Esophagus squamous epithelium (tissue), 5 donors: ENCODE data around the gene CACHD1. TPM values are rescaled to one million over a fixed set of nuclear protein-coding genes. Genes with fewer than 3 reads are reported as not detected.

Experiments
- DNase-seq: peaks from one replicate; lab custom pipeline; 2025; lab: John Stamatoyannopoulos, UW
- H3K27ac ChIP-seq, 4 donors: fragments of 200-600 bp; sonication (generic); one replicate each; pipeline ENCODE4 v1.5.1; 2016 to 2019; ENCODE audit warnings: mild to moderate bottlenecking in 1 of 4
- H3K27me3 ChIP-seq, 4 donors: fragments of 200-600 bp; sonication (generic); 1 replicate in 3 of 4; 2 replicates in 1 of 4; pipeline versions ENCODE4 v1.5.1 to v1.6.0; 2017 to 2021; ENCODE audit warnings: antibody characterized with exemption in 1 of 4
- H3K36me3 ChIP-seq, 3 donors: fragments of 200-600 bp; sonication (generic); one replicate each; pipeline ENCODE4 v1.5.1; 2016 to 2019
- H3K4me1 ChIP-seq, 3 donors: fragments of 200-600 bp; sonication (generic); one replicate each; pipeline ENCODE4 v1.5.1; 2017 to 2019
- H3K4me3 ChIP-seq, 4 donors: fragments of 200-600 bp; sonication (generic); 1 replicate in 3 of 4; 2 replicates in 1 of 4; pipeline ENCODE4 v1.5.1; 2016 to 2019; ENCODE audit warnings: mild to moderate bottlenecking in 2 of 4, moderate library complexity in 1 of 4
- H3K9me3 ChIP-seq, 3 donors: fragments of 200-600 bp; sonication (generic); one replicate each; pipeline ENCODE4 v1.5.1; 2016 to 2019
- POLR2A ChIP-seq, 4 donors: fragments of 450-650 bp; IDR thresholded peaks; one replicate each; pipeline ENCODE4 v1.6.1; 2017; ENCODE audit warnings: antibody characterized with exemption in 4 of 4, mild to moderate bottlenecking in 4 of 4, moderate library complexity in 3 of 4
- WGBS, 2 donors: methylation state at CpG; one replicate each; pipeline ENCODE4 v1.1.5; 2018; 5-methylcytosine and 5-hydroxymethylcytosine counted together
- intact Hi-C: fragments of 100-400 bp; cut with DNase I; formaldehyde crosslinking; loops from one replicate; pipeline ENCODE4 v1.15.0; 2022
- total RNA-seq, 4 donors: library from RNA; depleted of rRNA; stranded (reverse); fragments of >200 nt; gene quantifications; one replicate each; pipeline ENCODE4 v1.1.0, GENCODE V29; 2016
- TF ChIP-seq, protein P1 (sequence below), 6 experiments: fragments of 450-650 bp in 4 of 6; fragments of 200-600 bp in 2 of 6; sonication (generic) in 2 of 6; IDR thresholded peaks; one replicate each; pipeline ENCODE4 v1.5.1; 2016 to 2019; ENCODE audit warnings: antibody characterized with exemption in 6 of 6, mild to moderate bottlenecking in 4 of 6, moderate library complexity in 4 of 6
- donor health status: DM: yes; HTN: yes; CAD: no.

Gene CACHD1
- total RNA-seq, 4 donors from 2014 or later, result 1.9 to 14.5 (median 4.1) TPM

DNA sequence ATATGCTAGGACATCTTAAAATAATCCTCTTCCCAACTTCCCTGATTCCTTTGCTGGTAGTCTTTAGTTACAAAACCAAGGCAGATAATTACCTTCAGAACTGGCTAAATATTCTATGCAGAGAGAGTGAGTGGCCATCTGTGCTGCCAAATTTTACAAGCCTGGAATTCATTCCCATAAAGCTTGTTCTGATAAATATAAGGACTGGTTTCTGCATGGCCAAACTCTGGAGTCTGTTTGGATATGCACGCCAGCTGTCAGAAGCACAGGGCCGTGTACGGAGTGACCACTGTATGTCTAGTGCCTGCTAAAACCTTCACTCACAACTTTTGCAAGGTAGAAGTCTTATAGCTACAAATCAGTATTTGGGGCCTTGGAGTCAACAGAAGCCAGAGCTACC lies 208.4 kb downstream of the CACHD1 start:
- Histone ChIP-seq H3K36me3 (peaks cover 0 to 85% (median 5%) of the 10 kb centered on the region in 3 donors), H3K4me3 (no peak overlapping the region), H3K4me1 (no peaks in the 10 kb centered on the region), H3K27me3 (no peaks in the 10 kb centered on the region), H3K27ac (no peak overlapping the region), H3K9me3 (no peaks in the 10 kb centered on the region)
- no peak for DNase-seq
- intact Hi-C loops, result loop anchor here (10.0 kb wide), 1 partner anchor 214 kb away; no protein-coding TSS in a partner anchor
- TF ChIP-seq, protein P1, sequence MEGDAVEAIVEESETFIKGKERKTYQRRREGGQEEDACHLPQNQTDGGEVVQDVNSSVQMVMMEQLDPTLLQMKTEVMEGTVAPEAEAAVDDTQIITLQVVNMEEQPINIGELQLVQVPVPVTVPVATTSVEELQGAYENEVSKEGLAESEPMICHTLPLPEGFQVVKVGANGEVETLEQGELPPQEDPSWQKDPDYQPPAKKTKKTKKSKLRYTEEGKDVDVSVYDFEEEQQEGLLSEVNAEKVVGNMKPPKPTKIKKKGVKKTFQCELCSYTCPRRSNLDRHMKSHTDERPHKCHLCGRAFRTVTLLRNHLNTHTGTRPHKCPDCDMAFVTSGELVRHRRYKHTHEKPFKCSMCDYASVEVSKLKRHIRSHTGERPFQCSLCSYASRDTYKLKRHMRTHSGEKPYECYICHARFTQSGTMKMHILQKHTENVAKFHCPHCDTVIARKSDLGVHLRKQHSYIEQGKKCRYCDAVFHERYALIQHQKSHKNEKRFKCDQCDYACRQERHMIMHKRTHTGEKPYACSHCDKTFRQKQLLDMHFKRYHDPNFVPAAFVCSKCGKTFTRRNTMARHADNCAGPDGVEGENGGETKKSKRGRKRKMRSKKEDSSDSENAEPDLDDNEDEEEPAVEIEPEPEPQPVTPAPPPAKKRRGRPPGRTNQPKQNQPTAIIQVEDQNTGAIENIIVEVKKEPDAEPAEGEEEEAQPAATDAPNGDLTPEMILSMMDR (IDR thresholded peaks at IDR 0.05), result no peak
- TF ChIP-seq POLR2A (IDR thresholded peaks at IDR 0.05), result no peak
- 88 to 94% methylated on average over 3 of the region's 3 CpGs for WGBS, 2 donors

DNA sequence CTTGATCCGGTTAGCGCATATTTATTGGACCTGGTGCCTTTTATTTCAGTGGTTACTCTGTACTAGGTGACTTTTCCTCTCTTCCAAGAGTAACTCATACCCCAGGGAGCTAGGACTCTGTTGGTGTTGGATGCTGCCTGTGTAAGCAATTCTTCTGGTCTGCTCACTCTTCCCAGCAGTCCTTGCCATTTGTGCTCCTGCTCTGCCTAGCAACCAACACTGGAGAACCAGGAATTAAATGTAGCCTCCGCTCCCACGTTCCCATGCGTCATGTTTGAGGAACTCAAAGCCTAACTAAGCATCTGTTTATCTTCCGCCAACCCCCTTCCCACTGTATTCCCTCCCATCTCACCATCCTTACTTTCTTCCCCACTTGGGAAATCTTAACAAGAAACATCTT lies 209.2 kb downstream of the CACHD1 start:
- H3K36me3 ChIP-seq, result peaks cover 0 to 85% (median 5%) of the 10 kb centered on the region in 3 donors
- DNase-seq, result no peak

DNA sequence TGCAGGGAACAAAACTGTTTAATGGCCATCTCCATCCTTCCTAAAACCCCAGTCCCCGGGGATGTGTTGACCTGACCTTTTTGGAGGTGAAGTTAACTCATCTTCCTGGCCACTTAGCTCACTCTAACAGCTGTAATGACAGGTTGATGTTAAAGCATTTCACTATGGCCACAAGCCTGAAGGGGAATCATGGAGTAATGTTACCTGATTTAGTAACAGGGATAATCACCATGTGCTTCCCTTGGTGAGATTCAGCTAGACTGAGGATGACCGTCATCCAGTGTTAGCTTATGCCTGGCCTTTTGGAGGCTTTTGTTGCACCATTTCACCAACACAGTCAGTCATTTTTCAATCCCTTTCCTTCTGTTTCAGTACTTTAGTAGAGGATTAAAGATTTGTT lies 210.7 kb downstream of the CACHD1 start:
- no peak for DNase-seq
- H3K4me3 ChIP-seq, result no peak overlapping the region
- TF ChIP-seq POLR2A (IDR thresholded peaks at IDR 0.05), result no peak
- TF ChIP-seq, protein P1 (IDR thresholded peaks at IDR 0.05), result no peak
- H3K9me3 ChIP-seq, result no peaks in the 10 kb centered on the region
- 76 to 85% methylated on average over 2 of the region's 2 CpGs for WGBS, 2 donors
- peaks cover 0 to 93% (median 5%) of the 10 kb centered on the region in 3 donors for H3K36me3 ChIP-seq
- intact Hi-C loops, result loop anchor here (10.0 kb wide), 1 partner anchor 144 kb away; no protein-coding TSS in a partner anchor
- H3K4me1 ChIP-seq, result no peaks in the 10 kb centered on the region
- no peaks in the 10 kb centered on the region for H3K27me3 ChIP-seq
- no peak overlapping the region for H3K27ac ChIP-seq

More for the DNA sequence above, 209.2 kb downstream of the CACHD1 start:
- Histone ChIP-seq H3K9me3 (no peaks in the 10 kb centered on the region), H3K27me3 (no peaks in the 10 kb centered on the region), H3K4me3 (no peak overlapping the region), H3K27ac (no peak overlapping the region), H3K4me1 (no peaks in the 10 kb centered on the region)
- intact Hi-C loops, result loop anchor here (10.0 kb wide), 1 partner anchor 214 kb away; no protein-coding TSS in a partner anchor
- TF ChIP-seq, protein P1 (IDR thresholded peaks at IDR 0.05), result no peak
- TF ChIP-seq POLR2A (IDR thresholded peaks at IDR 0.05), result no peak
- 93 to 96% methylated on average over 6 of the region's 6 CpGs for WGBS, 2 donors

DNA sequence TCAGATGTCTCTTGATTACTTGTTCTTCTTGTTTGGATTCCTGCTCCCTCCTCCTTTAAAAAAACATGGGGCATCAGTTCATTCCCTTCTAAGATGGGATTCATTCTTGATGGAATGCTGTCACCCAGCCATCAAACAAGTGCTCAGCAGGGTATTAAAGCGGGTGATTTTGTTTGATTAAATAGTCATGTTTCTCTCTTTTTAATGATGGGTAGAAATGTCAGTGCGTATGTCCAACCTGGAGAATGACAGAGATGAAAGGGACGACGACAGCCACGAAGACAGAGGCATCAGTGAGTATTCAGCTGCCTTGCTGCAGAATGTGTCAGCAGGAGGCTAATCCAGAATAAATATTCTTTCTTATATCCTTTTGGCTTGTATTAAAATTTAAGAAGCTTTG lies 211.1 kb downstream of the CACHD1 start:
- no peak overlapping the region for H3K27ac ChIP-seq
- TF ChIP-seq, protein P1 (IDR thresholded peaks at IDR 0.05), result no peak
- TF ChIP-seq POLR2A (IDR thresholded peaks at IDR 0.05), result no peak
- H3K9me3 ChIP-seq, result no peaks in the 10 kb centered on the region
- no peaks in the 10 kb centered on the region for H3K4me1 ChIP-seq
- WGBS, 2 donors, result 79 to 95% methylated on average over 5 of the region's 5 CpGs
- no peak for DNase-seq
- H3K36me3 ChIP-seq, result peaks cover 0 to 95% (median 5%) of the 10 kb centered on the region in 3 donors
- H3K4me3 ChIP-seq, result no peak overlapping the region
- no peaks in the 10 kb centered on the region for H3K27me3 ChIP-seq
- intact Hi-C loops, result loop anchor here (10.0 kb wide), 1 partner anchor 144 kb away; no protein-coding TSS in a partner anchor

DNA sequence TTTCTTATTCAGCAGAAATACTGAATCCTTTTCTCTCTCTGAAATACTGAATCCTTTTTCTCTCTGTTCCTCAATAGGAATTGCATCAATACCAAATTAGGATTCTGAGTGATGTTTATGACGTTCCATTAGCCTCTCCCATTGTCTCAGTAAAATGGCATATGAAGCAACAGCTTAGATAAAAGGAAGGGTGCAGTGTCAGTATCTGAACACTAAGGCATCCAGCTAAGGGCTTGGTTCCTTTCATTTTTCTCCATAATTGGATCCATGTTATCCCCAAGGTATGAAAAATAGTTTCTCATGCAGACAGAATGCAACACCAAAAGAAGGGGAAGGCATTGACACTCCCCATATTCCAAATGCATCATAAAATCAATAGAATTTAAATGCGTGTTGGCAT lies 213.5 kb downstream of the CACHD1 start:
- no peaks in the 10 kb centered on the region for H3K9me3 ChIP-seq
- peaks cover 0 to 16% (median 7%) of the 10 kb centered on the region in 3 donors for H3K4me1 ChIP-seq
- H3K27me3 ChIP-seq, result no peaks in the 10 kb centered on the region
- DNase-seq, result no peak
- no peak overlapping the region for H3K4me3 ChIP-seq
- peaks cover 0 to 74% (median 5%) of the 10 kb centered on the region in 3 donors for H3K36me3 ChIP-seq
- WGBS, 2 donors, result 80% methylated on average over 2 of the region's 2 CpGs
- intact Hi-C loops, result loop anchor here (10.0 kb wide), 1 partner anchor 141 kb away; no protein-coding TSS in a partner anchor
- H3K27ac ChIP-seq, result no peak overlapping the region
- TF ChIP-seq, protein P1 (IDR thresholded peaks at IDR 0.05), result no peak
- TF ChIP-seq POLR2A (IDR thresholded peaks at IDR 0.05), result no peak
